GM23338 (cell line): Measurements from ENCODE around the gene DCLK3.

Experiments
- CTCF ChIP-seq, 2 experiments: fragments of 200-600 bp in 1 of 2; sonication (generic) in 1 of 2; conservative IDR thresholded peaks; 2 replicates each; pipeline versions ENCODE4 v1.5.1 to v1.6.1; 2016 to 2017; ENCODE audit warnings: antibody characterized with exemption in 2 of 2, low read depth in 2 of 2, mild to moderate bottlenecking in 2 of 2, moderate library complexity in 1 of 2
- EZH2 ChIP-seq: fragments of 200-600 bp; sonication (generic); IDR thresholded peaks from one replicate; pipeline ENCODE4 v1.8.0; 2017; ENCODE audit warnings: antibody characterized with exemption, mild to moderate bottlenecking, low read depth; ENCODE audit not compliant: unreplicated experiment
- NANOG ChIP-seq: IDR thresholded peaks from 2 replicates; pipeline ENCODE4 v1.6.1; 2016; ENCODE audit warnings: antibody characterized with exemption, borderline replicate concordance

- TF ChIP-seq CTCF (conservative IDR thresholded peaks at IDR 0.05; ENCODE audit: low read depth in 2 of 2) (no peak), NANOG (no peak), EZH2 (no peak)
Observed at GRCh38 chr3:36777424-36778218, 13.3 kb upstream of the DCLK3 start.
